ENCODE data around the gene SPATA33.

The SPATA33 gene

GRCh38 chr16:89717688-89718505 lies 60.3 kb downstream of the SPATA33 start:
- H3K27me3 ChIP-seq: peaks cover 0 to 4% of the 10 kb centered on the region in 2 donors
- no peak overlapping the region for H3K4me3 ChIP-seq
- TF ChIP-seq, protein P1, sequence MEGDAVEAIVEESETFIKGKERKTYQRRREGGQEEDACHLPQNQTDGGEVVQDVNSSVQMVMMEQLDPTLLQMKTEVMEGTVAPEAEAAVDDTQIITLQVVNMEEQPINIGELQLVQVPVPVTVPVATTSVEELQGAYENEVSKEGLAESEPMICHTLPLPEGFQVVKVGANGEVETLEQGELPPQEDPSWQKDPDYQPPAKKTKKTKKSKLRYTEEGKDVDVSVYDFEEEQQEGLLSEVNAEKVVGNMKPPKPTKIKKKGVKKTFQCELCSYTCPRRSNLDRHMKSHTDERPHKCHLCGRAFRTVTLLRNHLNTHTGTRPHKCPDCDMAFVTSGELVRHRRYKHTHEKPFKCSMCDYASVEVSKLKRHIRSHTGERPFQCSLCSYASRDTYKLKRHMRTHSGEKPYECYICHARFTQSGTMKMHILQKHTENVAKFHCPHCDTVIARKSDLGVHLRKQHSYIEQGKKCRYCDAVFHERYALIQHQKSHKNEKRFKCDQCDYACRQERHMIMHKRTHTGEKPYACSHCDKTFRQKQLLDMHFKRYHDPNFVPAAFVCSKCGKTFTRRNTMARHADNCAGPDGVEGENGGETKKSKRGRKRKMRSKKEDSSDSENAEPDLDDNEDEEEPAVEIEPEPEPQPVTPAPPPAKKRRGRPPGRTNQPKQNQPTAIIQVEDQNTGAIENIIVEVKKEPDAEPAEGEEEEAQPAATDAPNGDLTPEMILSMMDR (IDR thresholded peaks at IDR 0.05): no peak
- no peaks in the 10 kb centered on the region for H3K9me3 ChIP-seq
- DNase-seq: no peak
- H3K27ac ChIP-seq: no peak overlapping the region
- peaks cover 0 to 11% (median 0%) of the 10 kb centered on the region in 3 donors for H3K36me3 ChIP-seq
- H3K4me1 ChIP-seq: peaks cover 7 to 20% (median 17%) of the 10 kb centered on the region in 4 donors
- intact Hi-C loops (cut with DNase I; ENCODE audit: low total_unique reads): no loop called here

Measured in tibial artery (tissue), 4 donors.